ENCODE results near the gene NEUROD2.

The NEUROD2 gene

GRCh38 chr17:39607851-39608130, at the start of gene NEUROD2:
TSS of gene NEUROD2 (minus strand) at chr17:39607920. CDS start at chr17:39606599, 1,321 bp downstream.
- DNase-seq (ENCODE audit: low read depth in 2 of 2): no peak

GRCh38 chr17:39655105-39655504, 47.4 kb upstream of the NEUROD2 start:
- no peak for DNase-seq (ENCODE audit: low read depth in 2 of 2)

- peak; percentile 59 to 78 for DNase-seq (ENCODE audit: low read depth in 2 of 2)
These were observed 46.1 kb upstream of the NEUROD2 start for GRCh38 chr17:39653662-39654331.

- no peak for DNase-seq (ENCODE audit: low read depth in 2 of 2)
These were observed 45.6 kb upstream of the NEUROD2 start for GRCh38 chr17:39653316-39653661.

- DNase-seq (ENCODE audit: low read depth in 2 of 2): no peak
These were observed 45.0 kb upstream of the NEUROD2 start for GRCh38 chr17:39652587-39653315.

- no peak for DNase-seq (ENCODE audit: low read depth in 2 of 2)
These were observed 44.3 kb upstream of the NEUROD2 start for GRCh38 chr17:39651923-39652586.

GRCh38 chr17:39650121-39650579, 42.4 kb upstream of the NEUROD2 start:
- DNase-seq (ENCODE audit: low read depth in 2 of 2): no peak

- no peak for DNase-seq (ENCODE audit: low read depth in 2 of 2)
These were observed 41.1 kb upstream of the NEUROD2 start for GRCh38 chr17:39648616-39649366.

GRCh38 chr17:39647256-39647655, 39.5 kb upstream of the NEUROD2 start:
- DNase-seq (ENCODE audit: low read depth in 2 of 2): no peak

GRCh38 chr17:39643271-39643670, 35.6 kb upstream of the NEUROD2 start:
- DNase-seq (ENCODE audit: low read depth in 2 of 2): no peak

GRCh38 chr17:39642291-39643074, 34.8 kb upstream of the NEUROD2 start:
- DNase-seq (ENCODE audit: low read depth in 2 of 2): no peak

GRCh38 chr17:39641883-39642282, 34.2 kb upstream of the NEUROD2 start:
- DNase-seq (ENCODE audit: low read depth in 2 of 2): no peak

GRCh38 chr17:39641097-39641496, 33.4 kb upstream of the NEUROD2 start:
- DNase-seq (ENCODE audit: low read depth in 2 of 2): no peak

- no peak for DNase-seq (ENCODE audit: low read depth in 2 of 2)
These were observed 32.9 kb upstream of the NEUROD2 start for GRCh38 chr17:39640591-39641031.

GRCh38 chr17:39639566-39640458, 32.1 kb upstream of the NEUROD2 start:
- no peak for DNase-seq (ENCODE audit: low read depth in 2 of 2)

GRCh38 chr17:39639043-39639442, 31.3 kb upstream of the NEUROD2 start:
- no peak for DNase-seq (ENCODE audit: low read depth in 2 of 2)

- DNase-seq (ENCODE audit: low read depth in 2 of 2): no peak
These were observed 30.6 kb upstream of the NEUROD2 start for GRCh38 chr17:39638317-39638716.

GRCh38 chr17:39636927-39637736, 29.4 kb upstream of the NEUROD2 start, which contains the start of gene STARD3:
TSS of gene STARD3 (plus strand) at chr17:39637144. CDS start at chr17:39653532, 16,388 bp downstream.
- peak; percentile 71 to 93 for DNase-seq (ENCODE audit: low read depth in 2 of 2)

GRCh38 chr17:39636587-39636926, 28.8 kb upstream of the NEUROD2 start:
- no peak for DNase-seq (ENCODE audit: low read depth in 2 of 2)
